Fibroblast of lung (primary cell): ENCODE results near the gene VPS11.

Experiments used
- CTCF ChIP-seq, 2 donors: IDR thresholded peaks in 1 of 2; conservative IDR thresholded peaks in 1 of 2; 1 replicate in 1 of 2; 2 replicates in 1 of 2; pipeline ENCODE4 v1.5.1; 2011 to 2012; ENCODE audit warnings: low read length in 2 of 2, control low read depth in 1 of 2, inconsistent platforms in 1 of 2, low read depth in 1 of 2, mild to moderate bottlenecking in 1 of 2
- EZH2 ChIP-seq: IDR thresholded peaks from 2 replicates; pipeline ENCODE4 v1.5.1; 2012; ENCODE audit warnings: low read length, control low read depth, mild to moderate bottlenecking; ENCODE audit errors: missing control alignments

GRCh38 chr11:119101759-119102423, 34.3 kb downstream of the VPS11 start, which contains the start of gene DPAGT1:
- TF ChIP-seq EZH2 (no peak), CTCF (conservative IDR thresholded peaks at IDR 0.05 in 1 of 2, IDR thresholded peaks at IDR 0.05 in 1 of 2; ENCODE audit: low read depth in 1 of 2, low read length in 2 of 2) (no peak)
